ACC112 (cell line): ENCODE measurements around the gene LCAT.
A peak's percentile ranks its signal among the peaks of the same experiment; 100 is the strongest.
"Not testable (repeated sequence)": the region's sequence is repeated elsewhere in the genome, so short reads cannot be mapped to it uniquely, and the experiment has no call there.

Source experiments
- H2AFZ ChIP-seq: fragments of 200-600 bp; sonication (generic); one replicate; pipeline ENCODE4 v1.6.0; 2017; ENCODE audit warnings: antibody characterized with exemption, low read length; ENCODE audit not compliant: unreplicated experiment
- H3K27ac ChIP-seq: fragments of 200-600 bp; sonication (generic); 2 replicates; pipeline ENCODE4 v1.5.1; 2014; ENCODE audit warnings: low read depth, mild to moderate bottlenecking, antibody characterized with exemption, low read length, moderate library complexity
- H3K27me3 ChIP-seq: fragments of 200-600 bp; sonication (generic); 2 replicates; pipeline ENCODE4 v1.6.1; 2014; ENCODE audit warnings: mild to moderate bottlenecking, antibody characterized with exemption, low read length, moderate library complexity, mixed read lengths; ENCODE audit not compliant: insufficient read depth
- H3K36me3 ChIP-seq: fragments of 200-600 bp; sonication (generic); 2 replicates; pipeline ENCODE4 v1.6.1; 2016; ENCODE audit warnings: mild to moderate bottlenecking, antibody characterized with exemption, low read length, moderate library complexity, mixed read lengths; ENCODE audit not compliant: insufficient read depth
- H3K4me1 ChIP-seq: fragments of 200-600 bp; sonication (generic); one replicate; pipeline ENCODE4 v1.6.1; 2016; ENCODE audit warnings: low read length, mixed read lengths; ENCODE audit not compliant: insufficient read depth, unreplicated experiment, control insufficient read depth
- H3K4me3 ChIP-seq: fragments of 200-600 bp; sonication (generic); 2 replicates; pipeline ENCODE4 v1.5.1; 2014; ENCODE audit warnings: mild to moderate bottlenecking, low read depth, low read length
- H3K79me2 ChIP-seq: fragments of 200-600 bp; sonication (generic); one replicate; pipeline ENCODE4 v1.6.0; 2016; ENCODE audit warnings: low read length; ENCODE audit not compliant: control insufficient read depth, unreplicated experiment, insufficient read depth

Gene LCAT

GRCh38 chr16:67979955-67980678, 36.2 kb upstream of the LCAT start, which contains the start of gene DPEP3:
DPEP3 (minus strand) TSS chr16:67980499; CDS start chr16:67980380, 119 bp downstream.
- no peaks in the 10 kb centered on the region for H3K4me1 ChIP-seq
- H3K79me2 ChIP-seq = no peaks in the 10 kb centered on the region
- H2AFZ ChIP-seq = no peak within 1 kb of the TSS
- H3K27me3 ChIP-seq = peaks cover 11% of the 10 kb centered on the region; the same call in 1 of the 2 replicates
- H3K27ac ChIP-seq = no peak within 1 kb of the TSS
- H3K36me3 ChIP-seq = no peaks in the 10 kb centered on the region
- no peak within 1 kb of the TSS for H3K4me3 ChIP-seq

- no peak overlapping the region for H3K4me3 ChIP-seq
- H3K27ac ChIP-seq = no peak overlapping the region
- no peaks in the 10 kb centered on the region for H3K4me1 ChIP-seq
- no peak overlapping the region for H2AFZ ChIP-seq
- H3K27me3 ChIP-seq = peaks cover 11% of the 10 kb centered on the region; the same call in 1 of the 2 replicates
- no peaks in the 10 kb centered on the region for H3K36me3 ChIP-seq
- no peaks in the 10 kb centered on the region for H3K79me2 ChIP-seq
These were observed 33.7 kb upstream of the LCAT start for GRCh38 chr16:67977469-67978227.

- H3K4me1 ChIP-seq = no peaks in the 10 kb centered on the region
- no peaks in the 10 kb centered on the region for H3K36me3 ChIP-seq
- no peak overlapping the region for H3K27ac ChIP-seq
- no peak overlapping the region for H2AFZ ChIP-seq
- H3K4me3 ChIP-seq = no peak overlapping the region
- no peaks in the 10 kb centered on the region for H3K79me2 ChIP-seq
- peaks cover 11% of the 10 kb centered on the region; the same call in 1 of the 2 replicates for H3K27me3 ChIP-seq
These were observed 33.1 kb upstream of the LCAT start for GRCh38 chr16:67977005-67977404.

GRCh38 chr16:67976205-67976604, 32.3 kb upstream of the LCAT start:
- H3K4me3 ChIP-seq = no peak overlapping the region
- H3K79me2 ChIP-seq = no peaks in the 10 kb centered on the region
- peaks cover 11% of the 10 kb centered on the region; the same call in 1 of the 2 replicates for H3K27me3 ChIP-seq
- no peaks in the 10 kb centered on the region for H3K36me3 ChIP-seq
- H2AFZ ChIP-seq = no peak overlapping the region
- H3K27ac ChIP-seq = no peak overlapping the region
- no peaks in the 10 kb centered on the region for H3K4me1 ChIP-seq

GRCh38 chr16:67975321-67976105, 31.6 kb upstream of the LCAT start:
- Histone ChIP-seq H3K27ac (no peak overlapping the region), H3K4me3 (no peak overlapping the region), H3K36me3 (no peaks in the 10 kb centered on the region), H3K4me1 (no peaks in the 10 kb centered on the region), H3K79me2 (no peaks in the 10 kb centered on the region), H3K27me3 (peaks cover 11% of the 10 kb centered on the region; the same call in 1 of the 2 replicates), H2AFZ (no peak overlapping the region)

GRCh38 chr16:67972285-67972684, 28.4 kb upstream of the LCAT start:
- peaks cover 10% of the 10 kb centered on the region for H3K79me2 ChIP-seq
- not testable (repeated sequence) for H3K4me1 ChIP-seq, H3K27ac ChIP-seq, H3K27me3 ChIP-seq, H3K36me3 ChIP-seq, H3K4me3 ChIP-seq, H2AFZ ChIP-seq

GRCh38 chr16:67971111-67971510, 27.2 kb upstream of the LCAT start:
- Histone ChIP-seq H3K27me3 (no peaks in the 10 kb centered on the region), H2AFZ (no peak overlapping the region), H3K4me1 (peaks cover 10% of the 10 kb centered on the region), H3K4me3 (no peak overlapping the region), H3K79me2 (peaks cover 22% of the 10 kb centered on the region), H3K27ac (no peak overlapping the region), H3K36me3 (no peaks in the 10 kb centered on the region)

GRCh38 chr16:67969254-67970039, 25.5 kb upstream of the LCAT start:
- H3K4me3 ChIP-seq = peak overlapping the region; percentile 88

GRCh38 chr16:67968400-67969253, 24.7 kb upstream of the LCAT start, which contains the start of gene SLC12A4:
SLC12A4 (minus strand) TSS chr16:67968637; CDS start chr16:67968553, 84 bp downstream.
- H2AFZ ChIP-seq = peak within 1 kb of the TSS; percentile 95
- H3K27ac ChIP-seq = peak within 1 kb of the TSS; percentile 76

More at GRCh38 chr16:67969254-67970039, 25.5 kb upstream of the LCAT start:
- H3K4me1 ChIP-seq = peaks cover 26% of the 10 kb centered on the region
- H3K27ac ChIP-seq = no peak overlapping the region
- H3K36me3 ChIP-seq = no peaks in the 10 kb centered on the region; the same call in 1 of the 2 replicates
- H3K27me3 ChIP-seq = no peaks in the 10 kb centered on the region
- peak overlapping the region; percentile 95 for H2AFZ ChIP-seq
- H3K79me2 ChIP-seq = peaks cover 39% of the 10 kb centered on the region

More at GRCh38 chr16:67968400-67969253, 24.7 kb upstream of the LCAT start, which contains the start of gene SLC12A4:
- Histone ChIP-seq H3K4me3 (peak within 1 kb of the TSS; percentile 88), H3K4me1 (peaks cover 27% of the 10 kb centered on the region), H3K79me2 (peaks cover 47% of the 10 kb centered on the region), H3K36me3 (peaks cover under 1% of the 10 kb centered on the region), H3K27me3 (no peaks in the 10 kb centered on the region)
